Activated T-cell treated with anti-CD3 and anti-CD28 coated beads, Interleukin-2, amount 50 U/mL, for 1 hour (primary cell): ENCODE results near the gene NEGR1.

Experiments
- DNase-seq: peaks from one replicate; pipeline ENCODE4 v3.0.0-alpha.2; 2020

The NEGR1 gene

GRCh38 chr1:71835442-71835813, 446.9 kb downstream of the NEGR1 start:
- no peak for DNase-seq

GRCh38 chr1:71834601-71835441, 447.5 kb downstream of the NEGR1 start:
- no peak for DNase-seq

- DNase-seq = no peak
These were observed 450.7 kb downstream of the NEGR1 start for GRCh38 chr1:71831646-71832045.

- no peak for DNase-seq
These were observed 453.0 kb downstream of the NEGR1 start for GRCh38 chr1:71829346-71829745.

- DNase-seq = no peak
These were observed 453.8 kb downstream of the NEGR1 start for GRCh38 chr1:71828431-71829012.

- no peak for DNase-seq
These were observed 458.5 kb downstream of the NEGR1 start for GRCh38 chr1:71823708-71824305.

GRCh38 chr1:71817028-71817427, 465.3 kb downstream of the NEGR1 start:
- no peak for DNase-seq

GRCh38 chr1:71809085-71809484, 473.3 kb downstream of the NEGR1 start:
- no peak for DNase-seq

- no peak for DNase-seq
These were observed 478.2 kb downstream of the NEGR1 start for GRCh38 chr1:71804140-71804539.

- DNase-seq = no peak
These were observed 486.3 kb downstream of the NEGR1 start for GRCh38 chr1:71796006-71796405.

- no peak for DNase-seq
These were observed 490.1 kb downstream of the NEGR1 start for GRCh38 chr1:71792264-71792663.

- no peak for DNase-seq
These were observed 494.2 kb downstream of the NEGR1 start for GRCh38 chr1:71788113-71788512.

GRCh38 chr1:71787699-71788098, 494.6 kb downstream of the NEGR1 start:
- no peak for DNase-seq

GRCh38 chr1:71786218-71786617, 496.1 kb downstream of the NEGR1 start:
- DNase-seq = no peak

- DNase-seq = no peak
These were observed 496.9 kb downstream of the NEGR1 start for GRCh38 chr1:71785450-71785849.

- no peak for DNase-seq
These were observed 497.3 kb downstream of the NEGR1 start for GRCh38 chr1:71785000-71785399.

GRCh38 chr1:71784241-71784640, 498.1 kb downstream of the NEGR1 start:
- DNase-seq = no peak

- no peak for DNase-seq
These were observed 499.3 kb downstream of the NEGR1 start for GRCh38 chr1:71783071-71783470.

GRCh38 chr1:71781450-71781849, 500.9 kb downstream of the NEGR1 start:
- DNase-seq = no peak

GRCh38 chr1:71780681-71781080, 501.7 kb downstream of the NEGR1 start:
- no peak for DNase-seq

- no peak for DNase-seq
These were observed 503.4 kb downstream of the NEGR1 start for GRCh38 chr1:71778940-71779339.

GRCh38 chr1:71777094-71777493, 505.2 kb downstream of the NEGR1 start:
- no peak for DNase-seq

- no peak for DNase-seq
These were observed 507.6 kb downstream of the NEGR1 start for GRCh38 chr1:71774705-71775104.

GRCh38 chr1:71770121-71770520, 512.2 kb downstream of the NEGR1 start:
- DNase-seq = no peak
